ENCODE data around the gene GRB7. TPM values are rescaled to one million over a fixed set of nuclear protein-coding genes. Genes with fewer than 3 reads are reported as not detected.
A peak's percentile ranks its signal among the peaks of the same experiment; 100 is the strongest.

Gene GRB7
- total and polyA plus RNA-seq, 10 of the 15 experiments (the other 5 are each of a cell fraction or from before 2014, with no cell fraction given) = 0.05 to 0.34 (median 0.19) TPM; not detected in 4

DNA sequence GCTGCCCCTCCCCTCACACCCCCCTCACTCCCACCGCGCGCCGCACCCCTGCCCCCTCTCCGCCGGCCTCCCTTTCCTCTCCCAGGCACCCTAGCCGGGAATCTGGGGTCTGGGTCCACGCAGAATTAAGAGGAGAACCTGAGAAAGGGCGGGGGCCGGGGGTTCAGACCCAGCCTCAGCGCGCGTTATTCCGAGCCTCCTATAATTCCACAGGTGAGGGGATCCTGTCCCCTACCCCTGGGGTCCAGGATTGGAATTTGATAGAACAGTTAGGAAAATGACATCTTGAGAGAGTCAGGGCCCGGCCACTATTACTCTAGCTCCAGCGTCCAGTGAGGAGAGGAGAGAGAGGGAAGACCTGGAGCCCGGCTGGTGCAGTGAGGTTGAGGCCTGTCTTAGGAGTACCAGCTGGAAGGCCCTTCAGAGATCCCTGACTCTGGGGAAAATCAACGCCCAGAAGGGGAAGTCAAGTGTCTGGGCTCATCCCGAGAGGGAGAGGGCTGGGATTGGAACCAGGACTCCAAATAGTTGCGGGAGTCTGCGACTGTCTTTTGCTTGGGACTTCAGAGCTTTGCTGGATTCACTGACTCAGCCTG, 17.3 kb downstream of the GRB7 start (continued):
- TF ChIP-seq, protein P1, sequence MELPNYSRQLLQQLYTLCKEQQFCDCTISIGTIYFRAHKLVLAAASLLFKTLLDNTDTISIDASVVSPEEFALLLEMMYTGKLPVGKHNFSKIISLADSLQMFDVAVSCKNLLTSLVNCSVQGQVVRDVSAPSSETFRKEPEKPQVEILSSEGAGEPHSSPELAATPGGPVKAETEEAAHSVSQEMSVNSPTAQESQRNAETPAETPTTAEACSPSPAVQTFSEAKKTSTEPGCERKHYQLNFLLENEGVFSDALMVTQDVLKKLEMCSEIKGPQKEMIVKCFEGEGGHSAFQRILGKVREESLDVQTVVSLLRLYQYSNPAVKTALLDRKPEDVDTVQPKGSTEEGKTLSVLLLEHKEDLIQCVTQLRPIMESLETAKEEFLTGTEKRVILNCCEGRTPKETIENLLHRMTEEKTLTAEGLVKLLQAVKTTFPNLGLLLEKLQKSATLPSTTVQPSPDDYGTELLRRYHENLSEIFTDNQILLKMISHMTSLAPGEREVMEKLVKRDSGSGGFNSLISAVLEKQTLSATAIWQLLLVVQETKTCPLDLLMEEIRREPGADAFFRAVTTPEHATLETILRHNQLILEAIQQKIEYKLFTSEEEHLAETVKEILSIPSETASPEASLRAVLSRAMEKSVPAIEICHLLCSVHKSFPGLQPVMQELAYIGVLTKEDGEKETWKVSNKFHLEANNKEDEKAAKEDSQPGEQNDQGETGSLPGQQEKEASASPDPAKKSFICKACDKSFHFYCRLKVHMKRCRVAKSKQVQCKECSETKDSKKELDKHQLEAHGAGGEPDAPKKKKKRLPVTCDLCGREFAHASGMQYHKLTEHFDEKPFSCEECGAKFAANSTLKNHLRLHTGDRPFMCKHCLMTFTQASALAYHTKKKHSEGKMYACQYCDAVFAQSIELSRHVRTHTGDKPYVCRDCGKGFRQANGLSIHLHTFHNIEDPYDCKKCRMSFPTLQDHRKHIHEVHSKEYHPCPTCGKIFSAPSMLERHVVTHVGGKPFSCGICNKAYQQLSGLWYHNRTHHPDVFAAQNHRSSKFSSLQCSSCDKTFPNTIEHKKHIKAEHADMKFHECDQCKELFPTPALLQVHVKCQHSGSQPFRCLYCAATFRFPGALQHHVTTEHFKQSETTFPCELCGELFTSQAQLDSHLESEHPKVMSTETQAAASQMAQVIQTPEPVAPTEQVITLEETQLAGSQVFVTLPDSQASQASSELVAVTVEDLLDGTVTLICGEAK (IDR thresholded peaks at IDR 0.05; ENCODE audit: borderline replicate concordance) = no peak
- TF ChIP-seq CBX5 (IDR thresholded peaks at IDR 0.05; ENCODE audit: low read depth) (peak; percentile 15; the same call in 1 of the 2 replicates), SIX5 (IDR thresholded peaks at IDR 0.05; ENCODE audit: low read depth, low read length, severe bottlenecking) (no peak), KDM1A (IDR thresholded peaks at IDR 0.05; ENCODE audit: borderline replicate concordance) (no peak), HCFC1 (IDR thresholded peaks at IDR 0.05; ENCODE audit: low read length) (no peak), ATF7 (IDR thresholded peaks at IDR 0.05; ENCODE audit: low read depth) (no peak), STAT3 (IDR thresholded peaks at IDR 0.05; ENCODE audit: low read depth, low read length) (no peak), BRCA1 (IDR thresholded peaks at IDR 0.05; ENCODE audit: low read depth, low read length) (no peak), SMC3 (IDR thresholded peaks at IDR 0.05; ENCODE audit: borderline replicate concordance, low read length) (no peak), MXI1 (IDR thresholded peaks at IDR 0.05; ENCODE audit: low read depth, low read length) (no peak)
- TF ChIP-seq, protein P2, sequence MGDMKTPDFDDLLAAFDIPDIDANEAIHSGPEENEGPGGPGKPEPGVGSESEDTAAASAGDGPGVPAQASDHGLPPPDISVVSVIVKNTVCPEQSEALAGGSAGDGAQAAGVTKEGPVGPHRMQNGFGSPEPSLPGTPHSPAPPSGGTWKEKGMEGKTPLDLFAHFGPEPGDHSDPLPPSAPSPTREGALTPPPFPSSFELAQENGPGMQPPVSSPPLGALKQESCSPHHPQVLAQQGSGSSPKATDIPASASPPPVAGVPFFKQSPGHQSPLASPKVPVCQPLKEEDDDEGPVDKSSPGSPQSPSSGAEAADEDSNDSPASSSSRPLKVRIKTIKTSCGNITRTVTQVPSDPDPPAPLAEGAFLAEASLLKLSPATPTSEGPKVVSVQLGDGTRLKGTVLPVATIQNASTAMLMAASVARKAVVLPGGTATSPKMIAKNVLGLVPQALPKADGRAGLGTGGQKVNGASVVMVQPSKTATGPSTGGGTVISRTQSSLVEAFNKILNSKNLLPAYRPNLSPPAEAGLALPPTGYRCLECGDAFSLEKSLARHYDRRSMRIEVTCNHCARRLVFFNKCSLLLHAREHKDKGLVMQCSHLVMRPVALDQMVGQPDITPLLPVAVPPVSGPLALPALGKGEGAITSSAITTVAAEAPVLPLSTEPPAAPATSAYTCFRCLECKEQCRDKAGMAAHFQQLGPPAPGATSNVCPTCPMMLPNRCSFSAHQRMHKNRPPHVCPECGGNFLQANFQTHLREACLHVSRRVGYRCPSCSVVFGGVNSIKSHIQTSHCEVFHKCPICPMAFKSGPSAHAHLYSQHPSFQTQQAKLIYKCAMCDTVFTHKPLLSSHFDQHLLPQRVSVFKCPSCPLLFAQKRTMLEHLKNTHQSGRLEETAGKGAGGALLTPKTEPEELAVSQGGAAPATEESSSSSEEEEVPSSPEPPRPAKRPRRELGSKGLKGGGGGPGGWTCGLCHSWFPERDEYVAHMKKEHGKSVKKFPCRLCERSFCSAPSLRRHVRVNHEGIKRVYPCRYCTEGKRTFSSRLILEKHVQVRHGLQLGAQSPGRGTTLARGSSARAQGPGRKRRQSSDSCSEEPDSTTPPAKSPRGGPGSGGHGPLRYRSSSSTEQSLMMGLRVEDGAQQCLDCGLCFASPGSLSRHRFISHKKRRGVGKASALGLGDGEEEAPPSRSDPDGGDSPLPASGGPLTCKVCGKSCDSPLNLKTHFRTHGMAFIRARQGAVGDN (IDR thresholded peaks at IDR 0.05) = no peak
- TF ChIP-seq, protein P3, sequence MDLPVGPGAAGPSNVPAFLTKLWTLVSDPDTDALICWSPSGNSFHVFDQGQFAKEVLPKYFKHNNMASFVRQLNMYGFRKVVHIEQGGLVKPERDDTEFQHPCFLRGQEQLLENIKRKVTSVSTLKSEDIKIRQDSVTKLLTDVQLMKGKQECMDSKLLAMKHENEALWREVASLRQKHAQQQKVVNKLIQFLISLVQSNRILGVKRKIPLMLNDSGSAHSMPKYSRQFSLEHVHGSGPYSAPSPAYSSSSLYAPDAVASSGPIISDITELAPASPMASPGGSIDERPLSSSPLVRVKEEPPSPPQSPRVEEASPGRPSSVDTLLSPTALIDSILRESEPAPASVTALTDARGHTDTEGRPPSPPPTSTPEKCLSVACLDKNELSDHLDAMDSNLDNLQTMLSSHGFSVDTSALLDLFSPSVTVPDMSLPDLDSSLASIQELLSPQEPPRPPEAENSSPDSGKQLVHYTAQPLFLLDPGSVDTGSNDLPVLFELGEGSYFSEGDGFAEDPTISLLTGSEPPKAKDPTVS (IDR thresholded peaks at IDR 0.05; ENCODE audit: low read depth, low read length) = no peak
- TF ChIP-seq, protein P4, sequence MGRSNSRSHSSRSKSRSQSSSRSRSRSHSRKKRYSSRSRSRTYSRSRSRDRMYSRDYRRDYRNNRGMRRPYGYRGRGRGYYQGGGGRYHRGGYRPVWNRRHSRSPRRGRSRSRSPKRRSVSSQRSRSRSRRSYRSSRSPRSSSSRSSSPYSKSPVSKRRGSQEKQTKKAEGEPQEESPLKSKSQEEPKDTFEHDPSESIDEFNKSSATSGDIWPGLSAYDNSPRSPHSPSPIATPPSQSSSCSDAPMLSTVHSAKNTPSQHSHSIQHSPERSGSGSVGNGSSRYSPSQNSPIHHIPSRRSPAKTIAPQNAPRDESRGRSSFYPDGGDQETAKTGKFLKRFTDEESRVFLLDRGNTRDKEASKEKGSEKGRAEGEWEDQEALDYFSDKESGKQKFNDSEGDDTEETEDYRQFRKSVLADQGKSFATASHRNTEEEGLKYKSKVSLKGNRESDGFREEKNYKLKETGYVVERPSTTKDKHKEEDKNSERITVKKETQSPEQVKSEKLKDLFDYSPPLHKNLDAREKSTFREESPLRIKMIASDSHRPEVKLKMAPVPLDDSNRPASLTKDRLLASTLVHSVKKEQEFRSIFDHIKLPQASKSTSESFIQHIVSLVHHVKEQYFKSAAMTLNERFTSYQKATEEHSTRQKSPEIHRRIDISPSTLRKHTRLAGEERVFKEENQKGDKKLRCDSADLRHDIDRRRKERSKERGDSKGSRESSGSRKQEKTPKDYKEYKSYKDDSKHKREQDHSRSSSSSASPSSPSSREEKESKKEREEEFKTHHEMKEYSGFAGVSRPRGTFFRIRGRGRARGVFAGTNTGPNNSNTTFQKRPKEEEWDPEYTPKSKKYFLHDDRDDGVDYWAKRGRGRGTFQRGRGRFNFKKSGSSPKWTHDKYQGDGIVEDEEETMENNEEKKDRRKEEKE (IDR thresholded peaks at IDR 0.05) = no peak
- TF ChIP-seq, protein P5, sequence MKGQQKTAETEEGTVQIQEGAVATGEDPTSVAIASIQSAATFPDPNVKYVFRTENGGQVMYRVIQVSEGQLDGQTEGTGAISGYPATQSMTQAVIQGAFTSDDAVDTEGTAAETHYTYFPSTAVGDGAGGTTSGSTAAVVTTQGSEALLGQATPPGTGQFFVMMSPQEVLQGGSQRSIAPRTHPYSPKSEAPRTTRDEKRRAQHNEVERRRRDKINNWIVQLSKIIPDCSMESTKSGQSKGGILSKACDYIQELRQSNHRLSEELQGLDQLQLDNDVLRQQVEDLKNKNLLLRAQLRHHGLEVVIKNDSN (IDR thresholded peaks at IDR 0.05; ENCODE audit: borderline replicate concordance, extremely low read length, insufficient read depth, low read depth, low read length) = no peak
